ENCODE measurements around the gene AFTPH. TPM values are rescaled to one million over a fixed set of nuclear protein-coding genes. Genes with fewer than 3 reads are reported as not detected.
A peak's percentile ranks its signal among the peaks of the same experiment; 100 is the strongest.

Gene AFTPH
- total and polyA plus RNA-seq, 9 of the 15 experiments (the other 6 are each of a cell fraction or from before 2014, with no cell fraction given) = 8.0 to 26.2 (median 13.8) TPM

GRCh38 chr2:64609227-64609941 is 85.3 kb downstream of the AFTPH start (continued):
- no peak for TF ChIP-seq ZNF398 (CRISPR knock-in tag; IDR thresholded peaks at IDR 0.05)
- no peak for TF ChIP-seq KDM2B (CRISPR knock-in tag; IDR thresholded peaks at IDR 0.05)
- peak; percentile 93 for TF ChIP-seq ZFX (CRISPR knock-in tag; IDR thresholded peaks at IDR 0.05)
- no peak for TF ChIP-seq IRF2 (CRISPR knock-in tag; IDR thresholded peaks at IDR 0.05)
- 0 out of 2 replicates have a peak, but pooled peaks have one; percentile 32 for TF ChIP-seq MAX (CRISPR knock-in tag; IDR thresholded peaks at IDR 0.05)
- 0 out of 2 replicates have a peak, but pooled peaks have one; percentile 22 for TF ChIP-seq NFRKB (IDR thresholded peaks at IDR 0.05; ENCODE audit: low read depth)
- no peak for TF ChIP-seq ZNF75A (CRISPR knock-in tag; IDR thresholded peaks at IDR 0.05)
- TF ChIP-seq CBX1 (IDR thresholded peaks at IDR 0.05; ENCODE audit: low read depth) = peak; percentile 63; the same call in 1 of the 2 replicates
- TF ChIP-seq RBBP5 (IDR thresholded peaks at IDR 0.05; ENCODE audit: borderline replicate concordance, insufficient read depth, low read length, poor library complexity, severe bottlenecking) = peak; percentile 84
- peak in 2 of 3 experiments; percentile 55 to 69; a peak in 3 of 6 replicates for TF ChIP-seq CTCF (IDR thresholded peaks at IDR 0.05 in 2 of 3, conservative IDR thresholded peaks at IDR 0.05 in 1 of 3; ENCODE audit: insufficient read depth in 2 of 3, low read depth in 1 of 3, low read length in 3 of 3)
- TF ChIP-seq FOSL1 (tag; conservative IDR thresholded peaks at IDR 0.05) = 0 out of 2 replicates have a peak, but pooled peaks have one; percentile 14
- 0 out of 2 replicates have a peak, but pooled peaks have one; percentile 18 for TF ChIP-seq SMARCE1 (IDR thresholded peaks at IDR 0.05)
- peak; percentile 75 for TF ChIP-seq CCNT2 (IDR thresholded peaks at IDR 0.05; ENCODE audit: borderline replicate concordance, extremely low read depth, insufficient read length, low read depth, low read length)
- peak; percentile 39 for TF ChIP-seq FIP1L1 (IDR thresholded peaks at IDR 0.05; ENCODE audit: low read depth, low read length, poor library complexity, severe bottlenecking)
- 0 out of 2 replicates have a peak, but pooled peaks have one; percentile 22 for TF ChIP-seq E4F1 (CRISPR knock-in tag; IDR thresholded peaks at IDR 0.05; ENCODE audit: borderline replicate concordance)
- peak; percentile 86 for TF ChIP-seq SMAD4 (CRISPR knock-in tag; conservative IDR thresholded peaks at IDR 0.05)
- TF ChIP-seq CAMTA2 (CRISPR knock-in tag; conservative IDR thresholded peaks at IDR 0.05) = 0 out of 2 replicates have a peak, but pooled peaks have one; percentile 30
- no peak for TF ChIP-seq KLF6 (CRISPR knock-in tag; IDR thresholded peaks at IDR 0.05; ENCODE audit: borderline replicate concordance)
- peak; percentile 63; the same call in 1 of the 2 replicates for TF ChIP-seq MYC (IDR thresholded peaks at IDR 0.05; ENCODE audit: low read depth, low read length)
- no peak for TF ChIP-seq MYC (CRISPR knock-in tag; IDR thresholded peaks at IDR 0.05; ENCODE audit: borderline replicate concordance, low read depth)

All from K562 (cell line).